Skeletal muscle tissue (tissue), 4 donors: Measurements from ENCODE around the gene EPAS1. TPM values are rescaled to one million over a fixed set of nuclear protein-coding genes. Genes with fewer than 3 reads are reported as not detected.

ENCODE experiments used
- H3K27ac ChIP-seq: one replicate; pipeline ENCODE4 v1.7.0; 2013; ENCODE audit warnings: mild to moderate bottlenecking, low read depth, low read length, inconsistent platforms
- H3K27me3 ChIP-seq, 3 donors: one replicate each; pipeline ENCODE4 v1.7.0; 2013; ENCODE audit warnings: low read length in 3 of 3; ENCODE audit not compliant: control insufficient read depth in 3 of 3, insufficient read depth in 3 of 3
- H3K36me3 ChIP-seq, 3 donors: one replicate each; pipeline ENCODE4 v1.7.0; 2013; ENCODE audit warnings: low read length in 3 of 3; ENCODE audit not compliant: control insufficient read depth in 3 of 3, insufficient read depth in 3 of 3
- H3K4me1 ChIP-seq, 3 donors: one replicate each; pipeline ENCODE4 v1.7.0; 2013; ENCODE audit warnings: low read length in 3 of 3, mild to moderate bottlenecking in 3 of 3; ENCODE audit not compliant: control insufficient read depth in 3 of 3, insufficient read depth in 3 of 3
- H3K4me3 ChIP-seq, 3 donors: one replicate each; pipeline ENCODE4 v1.7.0; 2013; ENCODE audit warnings: low read length in 3 of 3
- H3K9ac ChIP-seq, 3 donors: one replicate each; pipeline ENCODE4 v1.7.0; 2013; ENCODE audit warnings: low read length in 3 of 3, mild to moderate bottlenecking in 3 of 3, moderate library complexity in 2 of 3, low read depth in 1 of 3
- H3K9me3 ChIP-seq, 3 donors: one replicate each; pipeline ENCODE4 v1.7.0; 2013; ENCODE audit warnings: low read length in 3 of 3; ENCODE audit not compliant: control insufficient read depth in 3 of 3
- total RNA-seq: library from RNA; depleted of rRNA; stranded (reverse); fragments of >200 nt; gene quantifications from one replicate; pipeline ENCODE4 v1.2.3, GENCODE V29; 2014
- donor health status: Osteomylitis.

The EPAS1 gene
- total RNA-seq, 1 donor from 2014 or later: 13.6 TPM

DNA sequence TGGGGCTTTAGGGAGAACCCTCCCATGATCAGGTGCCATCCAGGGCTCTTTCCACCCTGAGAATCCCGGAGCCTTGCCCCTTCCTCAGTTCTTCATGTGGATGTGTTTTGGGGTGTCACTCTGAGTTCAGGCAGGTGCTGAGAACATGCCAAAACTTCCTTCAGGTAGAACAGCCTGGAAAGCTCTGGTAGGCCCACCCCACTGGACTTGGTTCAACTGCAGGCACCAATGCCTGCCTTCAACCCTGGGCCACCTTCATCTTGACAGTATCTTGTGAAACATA lies 85.8 kb downstream of the EPAS1 start:
- Histone ChIP-seq H3K36me3 (peaks cover 20 to 61% (median 57%) of the 10 kb centered on the region in 3 donors), H3K4me3 (no peak overlapping the region), H3K9ac (no peak overlapping the region), H3K9me3 (no peaks in the 10 kb centered on the region), H3K27me3 (no peaks in the 10 kb centered on the region), H3K4me1 (peaks cover under 1 to 6% (median 4%) of the 10 kb centered on the region in 3 donors), H3K27ac (no peak overlapping the region)

DNA sequence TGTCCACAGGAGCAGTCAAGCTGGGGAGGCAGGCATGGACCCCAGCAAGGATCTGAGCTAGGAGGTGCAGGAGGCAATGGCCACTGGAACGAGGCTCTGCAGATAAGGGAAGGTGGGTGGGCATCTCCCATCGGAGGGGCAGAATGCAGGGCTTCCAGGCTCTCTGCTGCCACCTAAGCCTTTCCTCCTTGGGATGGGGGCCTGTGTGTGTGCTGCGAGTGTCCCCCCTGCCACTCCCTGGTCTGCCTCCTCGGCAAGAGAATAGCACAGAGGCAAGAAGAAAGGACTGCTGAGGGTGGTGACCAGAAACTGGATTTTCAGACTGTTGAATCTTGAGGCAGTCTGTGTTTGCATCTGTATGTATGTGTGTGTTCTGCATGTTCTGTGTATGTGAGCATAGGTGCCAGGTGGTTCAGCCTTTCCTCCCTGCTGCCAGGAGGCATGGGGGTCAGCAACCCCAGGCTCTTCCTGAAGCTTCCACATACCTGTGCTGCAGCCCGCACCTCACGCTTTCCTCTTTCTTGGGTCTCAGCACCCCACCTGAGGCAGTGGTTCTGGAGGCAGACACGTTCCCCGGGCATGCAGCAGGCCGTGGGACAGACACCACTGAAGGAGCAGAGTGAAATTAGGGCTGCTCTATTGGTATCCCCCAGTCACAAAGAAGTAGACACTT lies 86.7 kb downstream of the EPAS1 start:
- Histone ChIP-seq H3K27me3 (no peaks in the 10 kb centered on the region), H3K36me3 (peaks cover 15 to 54% (median 51%) of the 10 kb centered on the region in 3 donors), H3K9ac (no peak overlapping the region), H3K4me3 (no peak overlapping the region), H3K4me1 (peaks cover 0 to 4% (median 4%) of the 10 kb centered on the region in 3 donors), H3K27ac (no peak overlapping the region), H3K9me3 (no peaks in the 10 kb centered on the region)

DNA sequence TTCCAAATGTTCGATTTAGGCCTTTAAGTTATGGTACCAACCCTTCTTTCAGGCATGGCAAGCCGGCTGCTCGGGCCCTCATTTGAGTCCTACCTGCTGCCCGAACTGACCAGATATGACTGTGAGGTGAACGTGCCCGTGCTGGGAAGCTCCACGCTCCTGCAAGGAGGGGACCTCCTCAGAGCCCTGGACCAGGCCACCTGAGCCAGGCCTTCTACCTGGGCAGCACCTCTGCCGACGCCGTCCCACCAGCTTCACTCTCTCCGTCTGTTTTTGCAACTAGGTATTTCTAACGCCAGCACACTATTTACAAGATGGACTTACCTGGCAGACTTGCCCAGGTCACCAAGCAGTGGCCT lies 87.2 kb downstream of the EPAS1 start:
- peaks cover 15 to 51% (median 50%) of the 10 kb centered on the region in 3 donors for H3K36me3 ChIP-seq
- H3K9me3 ChIP-seq: no peaks in the 10 kb centered on the region
- H3K27me3 ChIP-seq: no peaks in the 10 kb centered on the region
- H3K4me1 ChIP-seq: peaks cover 0 to 4% (median 4%) of the 10 kb centered on the region in 3 donors
- H3K27ac ChIP-seq: no peak overlapping the region
- H3K4me3 ChIP-seq: no peak overlapping the region
- H3K9ac ChIP-seq: no peak overlapping the region

DNA sequence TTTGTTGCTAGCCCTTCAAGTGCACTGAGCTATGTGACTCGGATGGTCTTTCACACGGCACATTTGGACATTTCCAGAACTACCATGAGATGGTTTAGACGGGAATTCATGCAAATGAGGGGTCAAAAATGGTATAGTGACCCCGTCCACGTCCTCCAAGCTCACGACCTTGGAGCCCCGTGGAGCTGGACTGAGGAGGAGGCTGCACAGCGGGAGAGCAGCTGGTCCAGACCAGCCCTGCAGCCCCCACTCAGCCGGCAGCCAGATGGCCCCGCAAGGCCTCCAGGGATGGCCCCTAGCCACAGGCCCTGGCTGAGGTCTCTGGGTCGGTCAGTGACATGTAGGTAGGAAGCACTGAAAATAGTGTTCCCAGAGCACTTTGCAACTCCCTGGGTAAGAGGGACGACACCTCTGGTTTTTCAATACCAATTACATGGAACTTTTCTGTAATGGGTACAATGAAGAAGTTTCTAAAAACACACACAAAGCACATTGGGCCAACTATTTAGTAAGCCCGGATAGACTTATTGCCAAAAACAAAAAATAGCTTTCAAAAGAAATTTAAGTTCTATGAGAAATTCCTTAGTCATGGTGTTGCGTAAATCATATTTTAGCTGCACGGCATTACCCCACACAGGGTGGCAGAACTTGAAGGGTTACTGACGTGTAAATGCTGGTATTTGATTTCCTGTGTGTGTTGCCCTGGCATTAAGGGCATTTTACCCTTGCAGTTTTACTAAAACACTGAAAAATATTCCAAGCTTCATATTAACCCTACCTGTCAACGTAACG lies 88.8 kb downstream of the EPAS1 start:
- Histone ChIP-seq H3K27me3 (no peaks in the 10 kb centered on the region), H3K36me3 (peaks cover 8 to 39% (median 37%) of the 10 kb centered on the region in 3 donors), H3K9ac (no peak overlapping the region), H3K4me1 (peaks cover 0 to 4% (median 4%) of the 10 kb centered on the region in 3 donors), H3K27ac (no peak overlapping the region), H3K9me3 (no peaks in the 10 kb centered on the region), H3K4me3 (no peak overlapping the region)

DNA sequence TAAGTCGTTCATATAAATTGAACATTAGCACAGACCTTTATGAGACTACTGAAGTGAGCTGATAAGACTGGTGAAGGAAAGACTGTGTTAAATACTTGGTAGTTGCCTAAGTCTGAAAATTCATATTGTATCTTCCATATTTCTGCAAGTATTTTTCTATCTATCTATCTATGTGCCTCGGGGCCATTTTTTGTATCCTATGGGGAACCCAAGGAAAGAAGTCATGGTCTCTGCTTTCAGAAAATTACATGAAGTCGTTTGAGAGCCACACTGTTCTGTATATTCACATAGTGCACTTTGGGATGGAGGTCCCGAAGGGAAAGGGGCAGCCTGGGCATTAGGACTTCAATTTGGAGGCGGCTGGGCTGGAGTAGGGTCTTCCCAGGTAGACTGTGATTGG lies 89.6 kb downstream of the EPAS1 start:
- no peaks in the 10 kb centered on the region for H3K9me3 ChIP-seq
- H3K4me3 ChIP-seq: no peak overlapping the region
- peaks cover 8 to 34% (median 32%) of the 10 kb centered on the region in 3 donors for H3K36me3 ChIP-seq
- no peaks in the 10 kb centered on the region for H3K27me3 ChIP-seq
- no peak overlapping the region for H3K9ac ChIP-seq
- no peak overlapping the region for H3K27ac ChIP-seq
- H3K4me1 ChIP-seq: peaks cover 0 to 4% (median 4%) of the 10 kb centered on the region in 3 donors

DNA sequence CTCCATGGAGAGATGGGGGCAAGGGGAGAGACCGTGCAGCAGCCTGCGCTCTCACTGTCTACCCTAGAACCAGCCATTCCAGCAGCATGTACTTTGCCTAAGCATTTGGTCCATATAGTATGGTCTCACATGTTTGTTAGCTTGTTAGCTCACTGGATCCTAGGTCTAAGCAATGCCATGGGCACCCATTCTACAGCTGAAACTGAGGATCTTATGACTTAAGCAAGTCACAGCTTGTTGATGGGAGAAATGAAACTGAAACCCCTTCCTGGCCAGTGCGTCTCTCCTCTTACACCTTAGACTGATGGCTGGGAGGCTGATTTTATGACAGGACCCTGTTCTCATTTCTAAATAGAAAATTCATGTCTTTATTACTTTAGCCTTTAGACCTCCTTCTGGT lies 90.1 kb downstream of the EPAS1 start:
- H3K36me3 ChIP-seq: peaks cover 7 to 30% (median 28%) of the 10 kb centered on the region in 3 donors
- no peak overlapping the region for H3K4me3 ChIP-seq
- no peak overlapping the region for H3K27ac ChIP-seq
- peaks cover 0 to 4% (median 4%) of the 10 kb centered on the region in 3 donors for H3K4me1 ChIP-seq
- H3K9ac ChIP-seq: no peak overlapping the region
- no peaks in the 10 kb centered on the region for H3K27me3 ChIP-seq
- H3K9me3 ChIP-seq: no peaks in the 10 kb centered on the region

DNA sequence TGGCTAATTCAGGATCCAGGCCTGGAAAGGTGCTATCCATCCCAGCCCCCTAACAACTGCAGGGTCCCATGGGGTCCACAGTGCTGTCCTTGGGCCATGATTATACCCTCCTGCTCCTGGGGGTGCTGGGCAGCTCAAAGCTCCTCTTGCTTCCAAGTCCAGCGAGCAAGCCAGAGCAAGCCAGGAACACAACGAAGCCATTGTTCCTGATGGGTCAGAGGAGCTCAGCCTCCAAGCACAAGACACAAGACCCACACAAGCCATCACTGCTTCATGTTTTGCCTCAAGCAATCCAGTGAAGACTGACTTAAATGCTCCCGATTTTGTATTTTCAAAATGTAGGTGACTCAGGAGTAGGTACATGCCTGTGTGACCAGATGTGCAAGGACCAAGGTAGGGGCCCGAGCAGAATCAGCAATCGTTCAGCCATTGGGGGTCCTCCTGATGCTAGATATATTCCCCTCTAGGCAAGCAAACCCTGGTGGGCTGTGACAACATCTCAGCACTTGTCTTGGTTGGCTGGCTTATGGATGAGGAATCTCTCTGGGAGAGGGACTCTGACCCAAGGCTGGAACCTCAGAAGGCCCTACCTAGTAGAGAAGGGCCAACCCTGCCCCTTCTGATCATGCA lies 90.8 kb downstream of the EPAS1 start:
- H3K27ac ChIP-seq: peak overlapping the region; percentile 38
- H3K9ac ChIP-seq: no peak overlapping the region
- peaks cover 4 to 23% (median 22%) of the 10 kb centered on the region in 3 donors for H3K36me3 ChIP-seq
- H3K4me3 ChIP-seq: no peak overlapping the region
- H3K4me1 ChIP-seq: peaks cover 0 to 4% (median 4%) of the 10 kb centered on the region in 3 donors
- no peaks in the 10 kb centered on the region for H3K27me3 ChIP-seq
- no peaks in the 10 kb centered on the region for H3K9me3 ChIP-seq

DNA sequence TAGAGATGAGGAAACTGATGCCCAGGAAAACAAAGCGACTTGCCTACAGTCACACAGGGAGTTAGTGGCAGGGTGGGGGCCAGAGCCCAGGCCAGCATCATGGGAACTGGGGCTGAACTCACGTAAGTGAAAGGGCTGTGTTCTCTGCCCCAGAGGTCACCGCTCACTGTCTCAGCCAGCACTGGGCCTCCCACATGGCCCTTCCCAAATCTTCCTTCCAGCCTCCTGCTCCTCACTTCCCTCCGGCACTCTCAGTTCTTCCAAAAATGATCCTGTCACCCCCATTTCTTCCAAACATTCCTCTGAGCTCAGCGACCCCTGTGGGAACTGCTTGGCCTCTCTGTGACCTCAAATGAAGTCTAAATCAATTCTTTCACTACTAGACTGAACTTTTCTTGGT lies 91.7 kb downstream of the EPAS1 start:
- Histone ChIP-seq H3K9ac (no peak overlapping the region), H3K4me3 (no peak overlapping the region), H3K9me3 (no peaks in the 10 kb centered on the region), H3K27ac (peak overlapping the region; percentile 38), H3K4me1 (peaks cover 0 to 4% (median 4%) of the 10 kb centered on the region in 3 donors), H3K27me3 (no peaks in the 10 kb centered on the region), H3K36me3 (peaks cover 4 to 19% (median 15%) of the 10 kb centered on the region in 3 donors)

DNA sequence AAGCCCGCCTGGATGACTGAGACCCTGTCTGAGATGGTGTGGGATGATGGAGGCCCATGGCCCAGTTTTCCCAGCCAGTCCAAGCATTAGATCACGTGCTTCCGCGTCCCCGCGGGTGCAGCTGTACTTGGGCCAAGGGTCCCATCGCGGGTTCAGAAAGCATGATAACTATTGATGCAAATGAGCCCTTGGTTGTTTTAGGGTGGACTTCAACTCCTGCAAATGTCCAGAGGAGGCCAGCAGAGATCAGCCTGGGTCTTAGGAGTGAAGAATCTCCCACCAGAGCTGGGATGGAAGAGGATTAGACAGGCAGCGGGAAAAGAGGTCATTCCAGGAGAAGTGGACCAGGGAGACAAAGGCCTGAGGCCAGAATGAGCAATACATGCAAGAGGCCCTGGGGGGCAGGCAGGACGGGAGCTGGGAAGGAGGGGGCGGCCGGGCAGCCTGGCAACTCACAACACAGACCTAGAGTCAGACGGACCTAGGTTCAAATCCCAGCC lies 92.3 kb downstream of the EPAS1 start:
- Histone ChIP-seq H3K27me3 (no peaks in the 10 kb centered on the region), H3K9ac (no peak overlapping the region), H3K4me3 (no peak overlapping the region), H3K36me3 (peaks cover 0 to 13% (median 9%) of the 10 kb centered on the region in 3 donors), H3K27ac (peak overlapping the region; percentile 16), H3K4me1 (peaks cover 0 to 4% (median 4%) of the 10 kb centered on the region in 3 donors), H3K9me3 (no peaks in the 10 kb centered on the region)

DNA sequence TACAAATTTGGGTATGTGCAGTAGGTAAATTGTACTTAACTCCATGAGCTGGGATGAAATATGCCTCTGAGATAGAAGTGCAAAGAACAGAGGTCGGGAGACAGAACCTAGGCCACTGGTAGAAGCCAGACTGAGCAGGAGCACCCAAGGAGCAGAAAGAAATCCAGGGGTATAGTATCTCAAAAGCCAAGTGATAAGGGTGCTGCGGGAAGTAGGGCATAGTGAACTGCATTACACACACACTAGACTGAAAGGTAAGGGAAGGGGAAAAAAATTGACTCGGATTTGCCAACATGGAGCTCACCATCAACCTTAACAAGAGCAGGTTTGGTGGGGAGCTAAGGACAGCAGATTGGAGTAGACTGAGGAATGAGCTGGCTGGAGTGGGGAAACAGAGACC lies 92.8 kb downstream of the EPAS1 start:
- H3K36me3 ChIP-seq: peaks cover 0 to 9% (median 8%) of the 10 kb centered on the region in 3 donors
- no peaks in the 10 kb centered on the region for H3K27me3 ChIP-seq
- no peak overlapping the region for H3K4me3 ChIP-seq
- H3K27ac ChIP-seq: peak overlapping the region; percentile 16
- H3K4me1 ChIP-seq: peaks cover 0 to 4% (median 4%) of the 10 kb centered on the region in 3 donors
- H3K9ac ChIP-seq: no peak overlapping the region
- no peaks in the 10 kb centered on the region for H3K9me3 ChIP-seq
